ENCODE measurements around the gene C10orf62. TPM values are rescaled to one million over a fixed set of nuclear protein-coding genes. Genes with fewer than 3 reads are reported as not detected.
A peak's percentile ranks its signal among the peaks of the same experiment; 100 is the strongest.

C10orf62 gene
- total and polyA plus RNA-seq, 12 donors = 0.26 to 2.3 (median 0.90) TPM; not detected in 3

DNA sequence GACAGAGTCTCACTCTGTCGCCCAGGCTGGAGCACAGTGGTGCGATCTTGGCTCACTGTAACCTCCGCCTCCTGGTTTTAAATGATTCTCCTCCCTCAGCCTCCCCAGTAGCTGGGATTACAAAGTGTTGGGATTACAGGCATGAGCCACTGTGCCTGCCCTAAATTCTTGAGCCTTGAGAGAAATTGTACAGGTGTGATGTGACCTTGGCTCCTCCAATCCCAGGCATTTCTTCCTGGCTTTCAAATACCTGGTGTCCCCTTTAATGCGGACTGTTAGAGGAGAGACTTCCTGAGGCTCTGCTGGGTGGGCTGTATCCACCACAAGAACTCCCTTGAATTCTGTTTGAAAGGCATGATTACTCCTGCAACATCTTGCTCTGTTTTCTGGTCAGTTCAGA lies 28.8 kb downstream of the C10orf62 start:
- H3K9me3 ChIP-seq (replicated peaks in 1 of 3) = no peaks in the 10 kb centered on the region
- H3K4me3 ChIP-seq = no peak overlapping the region
- H3K27me3 ChIP-seq = no peaks in the 10 kb centered on the region
- no peak for TF ChIP-seq POLR2A (IDR thresholded peaks at IDR 0.05)
- TF ChIP-seq, protein P1, sequence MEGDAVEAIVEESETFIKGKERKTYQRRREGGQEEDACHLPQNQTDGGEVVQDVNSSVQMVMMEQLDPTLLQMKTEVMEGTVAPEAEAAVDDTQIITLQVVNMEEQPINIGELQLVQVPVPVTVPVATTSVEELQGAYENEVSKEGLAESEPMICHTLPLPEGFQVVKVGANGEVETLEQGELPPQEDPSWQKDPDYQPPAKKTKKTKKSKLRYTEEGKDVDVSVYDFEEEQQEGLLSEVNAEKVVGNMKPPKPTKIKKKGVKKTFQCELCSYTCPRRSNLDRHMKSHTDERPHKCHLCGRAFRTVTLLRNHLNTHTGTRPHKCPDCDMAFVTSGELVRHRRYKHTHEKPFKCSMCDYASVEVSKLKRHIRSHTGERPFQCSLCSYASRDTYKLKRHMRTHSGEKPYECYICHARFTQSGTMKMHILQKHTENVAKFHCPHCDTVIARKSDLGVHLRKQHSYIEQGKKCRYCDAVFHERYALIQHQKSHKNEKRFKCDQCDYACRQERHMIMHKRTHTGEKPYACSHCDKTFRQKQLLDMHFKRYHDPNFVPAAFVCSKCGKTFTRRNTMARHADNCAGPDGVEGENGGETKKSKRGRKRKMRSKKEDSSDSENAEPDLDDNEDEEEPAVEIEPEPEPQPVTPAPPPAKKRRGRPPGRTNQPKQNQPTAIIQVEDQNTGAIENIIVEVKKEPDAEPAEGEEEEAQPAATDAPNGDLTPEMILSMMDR (IDR thresholded peaks at IDR 0.05) = no peak
- no peak overlapping the region for H3K27ac ChIP-seq
- H3K36me3 ChIP-seq (replicated peaks in 1 of 2) = no peaks in the 10 kb centered on the region
- intact Hi-C loops (cut with DNase I) = no loop called here
- H3K4me1 ChIP-seq (replicated peaks in 1 of 2) = no peaks in the 10 kb centered on the region
- DNase-seq = no peak
- WGBS, 4 donors = 90 to 100% (median 94%) methylated on average over 4 of the region's 4 CpGs

DNA sequence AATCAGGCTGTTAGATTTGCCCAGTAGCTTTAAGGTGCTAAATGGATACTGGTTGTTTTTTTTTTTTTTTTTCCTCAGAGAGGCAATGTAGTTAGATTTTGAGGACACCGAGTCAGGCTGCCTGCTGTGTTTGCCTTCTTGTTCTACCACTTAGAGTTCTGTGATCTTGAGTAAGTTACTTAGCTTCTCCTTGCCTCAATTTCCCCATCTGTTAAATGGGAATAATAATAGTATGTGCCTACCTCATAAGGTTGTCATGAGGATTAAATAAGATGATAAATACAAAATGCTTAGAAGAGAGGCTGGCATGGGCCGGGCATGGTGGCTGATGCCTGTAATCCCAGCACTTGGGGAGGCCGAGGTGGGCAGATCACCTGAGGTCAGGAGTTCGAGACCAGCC lies 29.2 kb downstream of the C10orf62 start:
- Histone ChIP-seq H3K36me3 (replicated peaks in 1 of 2) (no peaks in the 10 kb centered on the region), H3K4me3 (no peak overlapping the region), H3K27ac (no peak overlapping the region), H3K4me1 (replicated peaks in 1 of 2) (no peaks in the 10 kb centered on the region), H3K9me3 (replicated peaks in 1 of 3) (no peaks in the 10 kb centered on the region), H3K27me3 (no peaks in the 10 kb centered on the region)
- DNase-seq = no peak
- TF ChIP-seq POLR2A (IDR thresholded peaks at IDR 0.05) = no peak
- TF ChIP-seq, protein P1 (IDR thresholded peaks at IDR 0.05) = no peak
- 94 to 97% (median 95%) methylated on average over 3 to 4 of the region's 4 CpGs for WGBS, 4 donors
- intact Hi-C loops (cut with DNase I) = no loop called here

DNA sequence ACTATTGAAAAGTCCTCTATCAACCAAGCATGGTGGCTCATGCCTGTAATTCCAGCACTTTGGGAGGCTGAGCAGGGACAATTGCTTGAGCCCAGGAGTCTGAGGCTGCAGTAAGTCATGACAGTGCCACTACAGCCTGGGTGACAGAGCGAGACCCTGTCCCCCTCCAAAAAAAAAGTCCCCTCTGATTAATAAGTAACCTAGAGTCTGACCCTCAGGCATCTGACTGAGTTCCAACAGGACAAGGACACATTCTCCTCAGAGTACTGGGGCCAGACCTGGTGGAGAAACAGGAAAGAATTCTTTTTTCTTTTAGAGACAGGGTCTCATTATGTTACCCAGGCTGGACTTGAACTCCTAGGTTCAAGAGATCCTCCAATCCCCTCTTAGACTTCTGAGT lies 33.8 kb downstream of the C10orf62 start:
- Histone ChIP-seq H3K27ac (no peak overlapping the region), H3K27me3 (no peaks in the 10 kb centered on the region), H3K4me3 (no peak overlapping the region), H3K4me1 (replicated peaks in 1 of 2) (no peaks in the 10 kb centered on the region), H3K36me3 (replicated peaks in 1 of 2) (no peaks in the 10 kb centered on the region), H3K9me3 (replicated peaks in 1 of 3) (no peaks in the 10 kb centered on the region)
- 70 to 83% (median 81%) methylated on average over 1 of the region's 1 CpG for WGBS, 4 donors
- intact Hi-C loops (cut with DNase I) = no loop called here
- no peak for DNase-seq
- no peak for TF ChIP-seq POLR2A (IDR thresholded peaks at IDR 0.05)
- TF ChIP-seq, protein P1 (IDR thresholded peaks at IDR 0.05) = no peak

DNA sequence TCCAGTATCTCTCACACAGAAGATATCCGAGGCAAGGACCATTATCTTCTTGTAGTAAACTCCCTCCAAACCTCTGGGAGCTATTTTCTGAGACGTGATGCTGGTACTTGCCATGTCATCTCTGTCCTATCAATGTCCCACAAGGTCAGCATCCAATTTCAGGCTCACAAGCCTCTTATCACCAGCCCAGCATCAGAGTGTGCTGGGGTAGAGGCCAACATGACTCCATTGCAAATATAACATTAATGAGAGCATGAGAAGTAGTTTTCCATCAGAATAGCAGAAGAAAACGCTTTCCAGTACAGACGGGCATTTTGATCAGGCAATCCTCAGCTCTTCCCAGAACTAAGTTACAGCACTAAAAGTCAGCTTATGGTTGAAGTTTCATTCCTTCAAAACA lies 38.2 kb downstream of the C10orf62 start:
- Histone ChIP-seq H3K4me1 (replicated peaks in 1 of 2) (peaks cover 0 to 4% of the 10 kb centered on the region in 2 donors), H3K27me3 (no peaks in the 10 kb centered on the region), H3K9me3 (replicated peaks in 1 of 3) (no peaks in the 10 kb centered on the region), H3K36me3 (replicated peaks in 1 of 2) (no peaks in the 10 kb centered on the region), H3K27ac (no peak overlapping the region), H3K4me3 (no peak overlapping the region)
- peak in 1 of 7 donors; percentile 29 for DNase-seq
- intact Hi-C loops (cut with DNase I) = no loop called here
- TF ChIP-seq, protein P1 (IDR thresholded peaks at IDR 0.05) = no peak
- no peak for TF ChIP-seq POLR2A (IDR thresholded peaks at IDR 0.05)
- WGBS, 4 donors = 55 to 78% (median 59%) methylated on average over 4 of the region's 4 CpGs

All from adrenal gland (tissue), 12 donors.